ENCODE results near the gene KRT7. TPM values are rescaled to one million over a fixed set of nuclear protein-coding genes. Genes with fewer than 3 reads are reported as not detected.
A peak's percentile ranks its signal among the peaks of the same experiment; 100 is the strongest.
"Not testable (repeated sequence)": the region's sequence is repeated elsewhere in the genome, so short reads cannot be mapped to it uniquely, and the experiment has no call there.

KRT7 gene
- total and polyA plus RNA-seq, 12 donors, result 0.33 to 34.8 (median 8.4) TPM

DNA sequence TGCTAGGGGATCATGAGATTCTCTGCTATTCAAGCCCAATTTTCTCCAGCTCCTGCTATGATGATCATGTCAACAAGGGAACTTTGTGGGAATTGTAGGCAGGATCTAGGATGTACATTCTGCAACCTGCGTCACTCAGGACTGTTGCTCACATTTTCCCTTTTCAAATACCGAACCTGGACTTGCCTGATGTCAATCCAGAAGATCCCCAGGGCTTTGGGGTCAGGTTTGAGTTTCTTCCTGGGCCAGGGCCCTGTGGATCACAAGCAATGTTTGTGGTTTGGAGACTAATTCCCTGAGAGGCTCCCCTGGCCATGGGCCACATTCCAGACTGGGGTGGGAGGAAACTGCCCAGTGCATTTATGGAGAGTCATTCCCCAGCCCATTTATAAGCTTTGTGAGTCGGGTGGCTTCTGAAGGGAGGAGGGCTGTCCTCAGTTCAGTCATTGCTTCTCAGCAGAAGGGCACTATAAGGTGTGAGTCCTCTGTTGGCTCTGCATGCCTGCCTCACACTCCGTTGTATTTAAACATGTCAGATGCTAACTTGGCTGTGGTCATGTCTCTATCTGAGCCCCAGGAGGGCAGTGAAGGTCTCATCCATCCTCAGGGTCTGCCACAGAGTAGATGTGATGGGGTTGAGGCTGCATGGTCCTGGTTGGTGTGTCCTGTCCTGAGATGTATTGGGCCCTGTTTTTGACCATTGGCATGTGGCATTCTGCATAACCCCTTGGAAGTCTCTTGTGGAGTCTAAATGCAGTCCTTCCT, 47.9 kb downstream of the KRT7 start:
- TF ChIP-seq POLR2A (IDR thresholded peaks at IDR 0.05), result no peak
- TF ChIP-seq, protein P1, sequence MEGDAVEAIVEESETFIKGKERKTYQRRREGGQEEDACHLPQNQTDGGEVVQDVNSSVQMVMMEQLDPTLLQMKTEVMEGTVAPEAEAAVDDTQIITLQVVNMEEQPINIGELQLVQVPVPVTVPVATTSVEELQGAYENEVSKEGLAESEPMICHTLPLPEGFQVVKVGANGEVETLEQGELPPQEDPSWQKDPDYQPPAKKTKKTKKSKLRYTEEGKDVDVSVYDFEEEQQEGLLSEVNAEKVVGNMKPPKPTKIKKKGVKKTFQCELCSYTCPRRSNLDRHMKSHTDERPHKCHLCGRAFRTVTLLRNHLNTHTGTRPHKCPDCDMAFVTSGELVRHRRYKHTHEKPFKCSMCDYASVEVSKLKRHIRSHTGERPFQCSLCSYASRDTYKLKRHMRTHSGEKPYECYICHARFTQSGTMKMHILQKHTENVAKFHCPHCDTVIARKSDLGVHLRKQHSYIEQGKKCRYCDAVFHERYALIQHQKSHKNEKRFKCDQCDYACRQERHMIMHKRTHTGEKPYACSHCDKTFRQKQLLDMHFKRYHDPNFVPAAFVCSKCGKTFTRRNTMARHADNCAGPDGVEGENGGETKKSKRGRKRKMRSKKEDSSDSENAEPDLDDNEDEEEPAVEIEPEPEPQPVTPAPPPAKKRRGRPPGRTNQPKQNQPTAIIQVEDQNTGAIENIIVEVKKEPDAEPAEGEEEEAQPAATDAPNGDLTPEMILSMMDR (IDR thresholded peaks at IDR 0.05), result no peak
- Histone ChIP-seq H3K36me3 (replicated peaks in 1 of 2) (no peaks in the 10 kb centered on the region), H3K4me3 (no peak overlapping the region), H3K4me1 (replicated peaks in 1 of 2) (peaks cover 4 to 7% of the 10 kb centered on the region in 2 donors), H3K27ac (peak overlapping the region in 1 of 5 donors; percentile 80), H3K27me3 (no peaks in the 10 kb centered on the region), H3K9me3 (replicated peaks in 1 of 3) (no peaks in the 10 kb centered on the region)
- peak in 3 of 7 donors; percentile 33 to 39 (median 36) for DNase-seq
- WGBS, 4 donors, result 69 to 90% (median 82%) methylated on average over 2 to 4 of the region's 4 CpGs
- intact Hi-C loops (cut with DNase I), result no loop called here

DNA sequence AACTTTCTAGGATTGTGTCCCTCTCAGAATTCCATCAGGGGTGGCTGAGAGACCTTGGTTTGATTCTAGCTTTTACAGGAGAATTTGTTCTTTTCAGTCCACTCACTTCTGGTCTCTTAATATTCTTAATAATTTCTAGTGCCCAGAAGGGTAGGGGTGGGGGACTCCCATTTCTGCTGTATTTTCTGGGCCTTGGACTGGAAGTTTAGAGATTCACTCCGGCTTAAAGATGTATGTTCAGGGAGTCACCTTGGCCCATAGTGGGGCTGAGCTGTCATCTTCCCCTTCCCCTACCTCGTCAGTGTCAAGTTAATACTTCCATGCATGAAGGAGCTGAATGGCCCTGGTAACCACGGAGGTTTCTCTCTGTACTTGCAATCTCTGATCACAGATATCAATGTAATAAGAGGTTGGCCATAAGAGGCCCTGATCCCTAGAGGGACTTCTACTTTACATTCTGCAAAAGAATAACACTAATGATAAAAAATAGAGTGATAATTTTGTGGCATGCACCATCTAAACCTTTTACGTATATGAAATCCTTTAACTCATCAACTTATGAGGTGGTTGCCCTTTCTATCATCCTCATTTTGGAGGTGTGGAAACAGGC, 51.6 kb downstream of the KRT7 start:
- no peak overlapping the region for H3K27ac ChIP-seq
- peak in 1 of 7 donors; percentile 8 for DNase-seq
- no peaks in the 10 kb centered on the region for H3K27me3 ChIP-seq
- no peak overlapping the region for H3K4me3 ChIP-seq
- no peaks in the 10 kb centered on the region for H3K9me3 ChIP-seq (replicated peaks in 1 of 3)
- TF ChIP-seq, protein P1 (IDR thresholded peaks at IDR 0.05), result no peak
- no peak for TF ChIP-seq POLR2A (IDR thresholded peaks at IDR 0.05)
- no peaks in the 10 kb centered on the region for H3K36me3 ChIP-seq (replicated peaks in 1 of 2)
- no peaks in the 10 kb centered on the region for H3K4me1 ChIP-seq (replicated peaks in 1 of 2)
- intact Hi-C loops (cut with DNase I), result no loop called here
- 60 to 85% (median 76%) methylated on average over 4 of the region's 4 CpGs for WGBS, 4 donors

DNA sequence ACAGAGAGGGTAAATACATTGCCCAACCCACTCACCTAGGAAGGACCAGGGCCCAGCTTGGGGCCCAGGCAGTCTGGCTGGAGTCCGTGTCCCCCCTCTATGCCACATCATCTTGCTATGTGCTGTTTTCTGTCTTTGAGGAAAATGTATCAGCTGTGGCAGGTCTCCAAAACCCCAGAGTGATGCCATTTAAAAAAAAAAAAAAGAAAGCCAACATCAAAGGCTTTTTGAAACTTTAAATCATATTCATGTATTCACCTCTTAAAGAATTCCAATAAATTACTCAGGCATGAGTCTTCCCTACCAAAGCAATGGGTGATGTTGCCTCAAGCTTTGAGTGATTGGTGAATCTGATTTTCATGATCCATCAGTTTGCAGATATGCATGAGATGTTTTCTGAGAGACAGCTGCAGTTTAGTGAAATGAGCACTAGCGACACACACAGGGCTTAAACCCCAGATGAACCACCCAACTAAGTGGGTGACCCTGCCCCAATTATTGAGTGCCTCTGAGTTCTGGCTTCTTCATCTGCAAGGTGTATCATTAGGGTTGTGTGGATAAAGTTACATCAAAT, 52.2 kb downstream of the KRT7 start:
- Histone ChIP-seq H3K9me3 (replicated peaks in 1 of 3) (no peaks in the 10 kb centered on the region), H3K4me3 (no peak overlapping the region), H3K36me3 (replicated peaks in 1 of 2) (no peaks in the 10 kb centered on the region), H3K27me3 (no peaks in the 10 kb centered on the region), H3K27ac (no peak overlapping the region), H3K4me1 (replicated peaks in 1 of 2) (no peaks in the 10 kb centered on the region)
- TF ChIP-seq POLR2A (IDR thresholded peaks at IDR 0.05), result no peak
- TF ChIP-seq, protein P1 (IDR thresholded peaks at IDR 0.05), result no peak
- intact Hi-C loops (cut with DNase I), result no loop called here
- WGBS, 4 donors, result 88 to 95% (median 94%) methylated on average over 2 of the region's 2 CpGs
- peak in 1 of 7 donors; percentile 2 for DNase-seq

DNA sequence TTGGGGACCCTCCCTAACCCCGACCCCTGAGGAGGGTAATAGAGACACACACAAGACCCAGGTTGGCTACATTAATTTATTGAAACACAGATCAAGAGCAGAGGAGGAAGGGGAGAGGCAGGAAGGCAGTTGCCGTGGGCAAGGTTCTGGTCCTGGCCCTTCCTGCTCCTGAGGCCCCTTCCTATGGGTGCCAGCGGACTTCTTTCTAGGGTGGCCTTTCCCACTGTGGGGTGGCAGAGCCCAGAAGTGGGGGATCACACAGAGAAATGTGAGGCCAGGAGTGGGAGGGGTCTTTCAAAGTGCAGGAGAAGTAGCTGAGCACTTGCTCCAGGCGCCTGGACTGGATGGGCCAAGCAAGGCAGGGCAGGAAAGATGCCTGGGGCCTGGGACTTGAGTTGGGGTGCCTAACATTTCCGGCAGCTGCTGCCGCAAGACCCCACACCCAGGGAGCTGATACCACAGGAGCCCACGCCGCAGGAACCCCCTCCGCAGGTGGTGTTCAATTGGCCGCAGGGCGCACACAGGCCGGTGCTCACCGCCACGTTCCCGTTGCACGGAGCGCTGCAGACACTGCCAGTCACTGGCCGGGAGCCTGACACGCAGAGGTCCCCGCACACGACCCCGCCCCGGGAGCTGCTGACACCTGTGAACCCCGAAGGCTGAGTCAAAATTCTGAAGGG, 52.9 kb downstream of the KRT7 start:
- Histone ChIP-seq H3K27ac (no peak overlapping the region), H3K4me3 (no peak overlapping the region), H3K4me1 (replicated peaks in 1 of 2) (no peaks in the 10 kb centered on the region), H3K9me3 (replicated peaks in 1 of 3) (no peaks in the 10 kb centered on the region), H3K36me3 (replicated peaks in 1 of 2) (no peaks in the 10 kb centered on the region), H3K27me3 (no peaks in the 10 kb centered on the region)
- intact Hi-C loops (cut with DNase I), result no loop called here
- TF ChIP-seq POLR2A (IDR thresholded peaks at IDR 0.05), result no peak
- TF ChIP-seq, protein P1 (IDR thresholded peaks at IDR 0.05), result no peak
- DNase-seq, result peak in 1 of 7 donors; percentile 13
- WGBS, 4 donors, result 81 to 94% (median 90%) methylated on average over 4 to 24 of the region's 24 CpGs

DNA sequence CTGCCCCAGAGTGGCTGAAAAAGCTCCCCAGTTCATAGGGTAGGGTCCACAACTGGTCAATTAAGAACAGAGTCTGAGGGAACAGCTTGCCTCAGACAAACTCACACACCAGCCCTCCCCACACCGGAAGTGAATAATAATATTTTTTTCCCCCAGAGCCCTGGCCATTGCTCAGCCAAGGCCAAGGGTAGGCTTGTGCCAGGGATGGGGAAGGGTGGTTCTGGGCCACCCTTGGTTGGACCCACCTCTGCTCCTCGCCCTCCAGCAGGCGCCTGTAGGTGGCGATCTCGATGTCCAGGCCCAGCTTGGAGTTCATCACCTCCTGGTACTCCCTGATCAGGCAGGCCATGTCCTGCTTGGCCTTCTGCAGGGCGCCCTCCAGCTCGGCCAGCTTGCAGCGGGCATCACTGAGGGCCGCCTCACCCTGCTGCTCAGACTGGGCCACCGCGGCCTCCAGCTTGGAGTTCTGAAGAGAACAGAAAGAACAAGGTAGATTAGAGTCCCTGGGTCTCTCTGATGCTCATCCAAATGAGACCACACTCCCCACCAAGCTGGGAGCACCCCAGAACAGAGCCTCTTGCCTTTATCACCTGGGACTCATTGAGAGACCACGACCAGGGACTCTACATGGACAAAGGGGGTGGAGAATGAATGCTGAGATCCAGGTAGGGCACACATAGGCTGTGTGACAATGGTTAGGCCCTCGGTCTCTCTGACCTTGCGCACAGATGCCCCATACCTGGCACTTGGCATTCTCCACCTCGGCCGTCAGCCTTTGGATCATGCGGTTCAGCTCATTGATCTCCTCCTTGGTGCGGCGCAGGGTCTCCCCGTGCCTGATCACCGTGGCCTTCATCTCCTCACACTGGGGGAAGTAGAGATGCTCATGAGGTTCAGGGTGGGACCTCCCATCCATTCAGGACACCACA, 54.1 kb downstream of the KRT7 start:
- H3K4me1 ChIP-seq (replicated peaks in 1 of 2); H3K36me3 ChIP-seq (replicated peaks in 1 of 2); intact Hi-C loops (cut with DNase I); H3K27ac ChIP-seq; H3K4me3 ChIP-seq; H3K27me3 ChIP-seq; H3K9me3 ChIP-seq (replicated peaks in 1 of 3): not testable (repeated sequence)
- WGBS, 4 donors, result 89 to 97% (median 93%) methylated on average over 11 to 21 of the region's 21 CpGs
- peak in 1 of 7 donors; percentile 6 for DNase-seq
